Pulmonary artery endothelial cell (primary cell): ENCODE data around the gene ABCC6. TPM values are rescaled to one million over a fixed set of nuclear protein-coding genes. Genes with fewer than 3 reads are reported as not detected.

Source experiments
- DNase-seq: peaks from one replicate; pipeline ENCODE4 v3.0.0-alpha.2; 2011; ENCODE audit warnings: low read depth, low spot score
- total RNA-seq: library from RNA; depleted of rRNA; stranded (reverse); fragments of >200 nt; gene quantifications from 2 replicates; pipeline ENCODE4 v1.2.3, GENCODE V29; 2014

ABCC6 gene
- total RNA-seq, 1 donor from 2014 or later, result 0.20 TPM

GRCh38 chr16:16141784-16142396, 81.4 kb downstream of the ABCC6 start:
- DNase-seq, result no peak

GRCh38 chr16:16141141-16141540, 82.2 kb downstream of the ABCC6 start:
- DNase-seq, result no peak

GRCh38 chr16:16140537-16140936, 82.8 kb downstream of the ABCC6 start:
- no peak for DNase-seq

GRCh38 chr16:16139806-16140205, 83.5 kb downstream of the ABCC6 start:
- DNase-seq, result no peak

GRCh38 chr16:16139061-16139460, 84.2 kb downstream of the ABCC6 start:
- DNase-seq, result no peak

- no peak for DNase-seq
These were observed 85.2 kb downstream of the ABCC6 start for GRCh38 chr16:16138034-16138635.

- DNase-seq, result no peak
These were observed 86.2 kb downstream of the ABCC6 start for GRCh38 chr16:16137110-16137509.

GRCh38 chr16:16136588-16136987, 86.7 kb downstream of the ABCC6 start:
- DNase-seq, result no peak

GRCh38 chr16:16133943-16134604, 89.2 kb downstream of the ABCC6 start:
- no peak for DNase-seq

GRCh38 chr16:16131659-16132058, 91.6 kb downstream of the ABCC6 start:
- no peak for DNase-seq

- DNase-seq, result no peak
These were observed 92.1 kb downstream of the ABCC6 start for GRCh38 chr16:16131204-16131603.

- DNase-seq, result peak; percentile 40
These were observed 95.7 kb downstream of the ABCC6 start for GRCh38 chr16:16127469-16128116.

- DNase-seq, result no peak
These were observed 96.4 kb downstream of the ABCC6 start for GRCh38 chr16:16126896-16127295.

- no peak for DNase-seq
These were observed 98.3 kb downstream of the ABCC6 start for GRCh38 chr16:16124974-16125373.

- no peak for DNase-seq
These were observed 98.9 kb downstream of the ABCC6 start for GRCh38 chr16:16124438-16124837.

GRCh38 chr16:16122264-16122663, 101.0 kb downstream of the ABCC6 start:
- no peak for DNase-seq

- DNase-seq, result no peak
These were observed 102.0 kb downstream of the ABCC6 start for GRCh38 chr16:16121185-16121727.

GRCh38 chr16:16120382-16121184, 102.7 kb downstream of the ABCC6 start:
- peak; percentile 88 for DNase-seq

GRCh38 chr16:16120044-16120381, 103.3 kb downstream of the ABCC6 start:
- DNase-seq, result peak; percentile 17

- no peak for DNase-seq
These were observed 105.0 kb downstream of the ABCC6 start for GRCh38 chr16:16118337-16118736.

- no peak for DNase-seq
These were observed 106.5 kb downstream of the ABCC6 start for GRCh38 chr16:16116841-16117240.
